HPDE6-E6E7 (cell line): ENCODE measurements around the gene ITPR1.

Experiments used
- DNase-seq: peaks from one replicate; pipeline ENCODE4 v3.0.0; 2011; ENCODE audit warnings: missing footprints; ENCODE audit errors: extremely low spot score

The ITPR1 gene

GRCh38 chr3:4533489-4534443 lies 40.6 kb downstream of the ITPR1 start:
- DNase-seq: no peak

GRCh38 chr3:4534906-4535305 lies 41.8 kb downstream of the ITPR1 start:
- no peak for DNase-seq

DNA sequence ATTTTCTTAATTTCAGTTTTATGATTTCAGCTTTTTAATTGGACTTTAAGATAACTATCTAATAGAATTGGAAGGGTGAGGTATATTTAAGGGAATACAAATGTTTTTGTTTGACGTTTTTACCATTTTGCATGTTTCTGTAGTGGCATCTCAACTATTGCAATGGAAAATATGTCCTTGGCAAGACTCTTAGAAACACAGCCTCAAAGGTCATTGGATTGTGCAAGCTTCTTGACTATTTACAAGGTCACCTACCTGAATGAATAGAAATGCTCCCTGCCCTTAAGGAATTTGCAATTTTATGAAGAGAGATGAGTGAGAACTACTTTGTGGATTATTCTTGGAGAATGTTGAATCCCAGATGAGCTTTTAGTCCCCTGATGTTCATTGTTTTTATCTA lies 43.1 kb downstream of the ITPR1 start:
- DNase-seq: no peak

DNA sequence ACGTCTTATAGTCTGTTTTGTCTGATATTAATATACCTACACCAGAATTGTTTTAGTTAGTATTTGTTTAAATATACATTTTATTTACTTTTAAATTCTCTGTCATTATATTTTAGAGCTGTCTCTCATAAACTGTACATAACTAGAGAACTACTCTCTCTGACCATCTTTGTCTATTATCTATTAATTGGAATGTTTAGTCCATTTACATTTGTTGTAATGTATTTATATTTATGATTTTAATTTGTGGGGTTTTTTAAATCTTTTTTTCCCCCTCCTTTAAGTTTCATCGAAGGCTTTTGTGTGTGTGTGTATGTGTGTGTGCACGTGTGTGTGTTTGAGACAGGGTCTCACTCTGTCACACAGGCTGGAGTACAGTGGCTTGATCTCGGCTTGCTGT lies 47.1 kb downstream of the ITPR1 start:
- DNase-seq: no peak

DNA sequence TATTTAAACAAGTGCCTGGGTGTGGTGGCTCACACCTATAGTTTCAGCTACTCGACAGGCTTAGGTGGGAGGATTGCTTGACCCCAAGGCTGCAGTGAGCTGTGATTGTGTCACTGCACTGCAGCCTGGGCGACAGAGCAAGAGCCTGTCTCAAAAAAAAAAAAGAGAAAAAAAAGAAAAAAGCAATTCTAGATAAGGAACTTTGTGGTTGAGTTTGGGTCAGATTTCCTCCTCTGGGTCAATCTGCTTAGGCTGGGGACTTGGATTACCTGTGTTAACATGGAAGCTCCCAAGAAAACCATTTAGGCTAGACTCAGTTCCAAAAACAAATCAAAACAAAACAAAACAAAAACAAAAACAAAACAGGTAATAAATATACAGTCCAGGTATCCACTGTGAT lies 50.0 kb downstream of the ITPR1 start:
- no peak for DNase-seq

GRCh38 chr3:4546346-4547178 lies 53.4 kb downstream of the ITPR1 start:
- no peak for DNase-seq

DNA sequence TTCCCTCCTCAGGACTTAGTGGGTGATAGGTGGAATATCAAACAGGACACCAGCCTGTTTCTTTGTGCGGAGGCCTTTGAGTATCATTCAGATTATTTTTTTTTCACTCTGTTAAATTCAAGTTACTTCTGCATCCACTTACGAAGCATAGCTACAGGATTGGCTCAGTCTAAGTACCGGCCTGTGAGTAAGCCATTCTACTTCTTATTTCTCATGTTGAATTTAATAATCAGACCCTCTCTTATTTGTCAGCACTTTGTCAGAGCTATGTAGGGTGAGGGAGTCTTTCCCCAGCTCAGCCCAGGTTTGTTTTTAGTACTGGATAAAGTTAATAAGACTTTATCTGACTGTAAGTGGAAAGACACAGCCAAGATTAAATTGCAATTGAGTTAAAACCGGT lies 54.7 kb downstream of the ITPR1 start:
- DNase-seq: no peak

DNA sequence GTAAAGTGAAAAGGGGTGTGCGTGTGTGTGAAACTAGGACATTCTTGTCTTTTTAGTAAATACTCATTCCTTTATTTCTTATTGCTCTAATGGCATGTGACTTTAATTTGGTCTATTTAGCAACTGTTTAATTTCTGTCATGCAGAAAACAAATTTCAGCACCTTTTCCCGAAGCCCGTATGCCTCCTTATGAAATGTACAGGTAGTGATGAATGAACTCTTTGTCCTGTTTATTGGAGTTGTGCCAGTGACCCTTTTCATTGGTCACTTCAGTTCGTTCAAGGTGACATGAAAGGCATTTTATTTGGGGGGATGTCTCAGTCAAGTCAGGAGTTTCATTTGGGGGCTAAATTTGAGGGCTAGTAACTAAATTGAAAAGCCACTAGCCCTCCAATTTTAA lies 55.2 kb downstream of the ITPR1 start:
- no peak for DNase-seq

DNA sequence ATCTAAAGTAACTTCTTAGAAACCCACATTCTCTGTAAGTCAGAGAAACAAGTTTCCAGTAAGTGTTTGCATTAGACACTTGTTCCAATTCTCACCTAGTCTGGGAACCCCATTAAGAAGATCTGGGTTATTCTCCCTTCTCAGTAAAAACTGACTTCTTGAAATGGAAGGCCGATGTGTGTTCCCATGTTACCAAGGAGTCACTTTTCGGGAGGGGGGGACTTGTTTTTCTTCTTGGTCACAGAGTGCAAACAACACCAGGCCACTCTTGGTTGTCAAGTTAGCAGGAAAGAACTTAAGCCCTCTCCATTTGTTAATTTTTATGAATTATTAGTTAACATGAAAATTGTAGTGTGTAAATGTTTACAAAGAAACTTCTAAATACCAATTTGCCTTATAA lies 55.6 kb downstream of the ITPR1 start:
- no peak for DNase-seq

- no peak for DNase-seq
Observed at GRCh38 chr3:4549896-4550295, 56.7 kb downstream of the ITPR1 start.

DNA sequence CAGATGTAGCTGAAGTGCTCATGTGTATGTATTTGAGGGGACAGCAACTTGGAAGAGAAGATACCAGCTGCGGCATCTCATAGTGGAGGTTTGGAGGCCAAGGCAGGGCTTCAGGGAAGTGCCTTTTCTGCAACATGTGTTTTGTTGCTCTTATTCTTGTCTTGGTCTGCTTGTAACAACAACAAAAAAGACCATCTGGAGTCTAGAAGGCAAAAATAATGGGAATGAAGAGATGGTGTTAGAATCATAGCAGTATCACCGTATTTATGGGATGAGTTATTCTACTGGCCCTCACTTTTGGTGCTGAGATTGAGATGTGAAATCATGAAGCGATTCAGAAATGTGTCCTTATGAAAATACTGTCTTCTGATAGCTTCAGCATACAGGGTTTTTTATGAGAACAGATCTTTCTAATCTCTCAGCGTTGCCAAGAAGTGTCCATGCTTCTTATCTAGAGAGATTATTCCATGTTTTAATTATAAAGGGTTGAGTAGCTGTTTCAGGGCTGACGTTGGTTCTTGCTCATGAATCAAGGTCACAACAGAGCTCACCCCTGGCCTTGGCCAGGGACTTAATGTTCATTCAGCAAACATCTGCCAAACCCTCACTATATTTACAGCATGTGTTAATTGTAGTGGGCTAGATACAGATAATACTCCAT lies 58.0 kb downstream of the ITPR1 start:
- DNase-seq: no peak

- DNase-seq: no peak
Observed at GRCh38 chr3:4551794-4552442, 58.8 kb downstream of the ITPR1 start.

DNA sequence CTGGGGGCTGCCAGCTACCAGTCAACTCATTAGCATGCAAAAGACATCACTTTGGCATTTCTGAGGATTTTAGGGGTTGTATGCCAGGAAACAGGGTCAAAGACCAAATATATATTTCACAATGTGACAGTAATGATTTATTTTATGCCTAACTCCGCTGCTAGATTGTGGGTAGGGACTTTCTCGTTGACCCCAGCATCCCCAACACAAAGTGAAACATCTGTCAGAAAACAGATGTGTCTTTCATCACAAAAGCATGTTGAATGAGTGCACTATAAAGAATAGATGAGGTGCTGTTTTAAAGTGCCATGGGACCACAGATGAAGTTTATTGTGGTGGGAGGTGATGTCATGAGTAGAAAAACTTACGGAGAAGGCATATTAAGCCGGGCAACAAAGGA lies 59.7 kb downstream of the ITPR1 start:
- DNase-seq: no peak

GRCh38 chr3:4561661-4562060 lies 68.5 kb downstream of the ITPR1 start:
- no peak for DNase-seq

DNA sequence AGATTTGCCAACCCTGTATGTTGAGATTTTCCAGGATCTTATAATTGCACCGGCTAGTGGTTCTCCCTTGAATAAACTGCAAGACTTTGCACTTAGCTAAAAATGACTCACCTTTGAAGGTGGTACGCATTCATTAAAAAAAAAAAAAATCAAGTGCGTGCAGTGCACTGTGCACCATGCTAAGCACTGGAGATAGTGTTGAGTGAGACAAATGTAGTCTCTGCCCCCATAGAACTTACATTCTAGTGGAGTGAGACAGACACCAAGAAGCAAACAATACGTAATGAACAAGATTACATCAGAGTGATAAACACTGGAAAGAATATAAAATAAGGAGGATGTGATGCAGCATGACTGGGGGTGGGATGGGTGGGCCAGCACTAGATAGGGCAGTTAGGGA lies 69.4 kb downstream of the ITPR1 start:
- DNase-seq: no peak

- no peak for DNase-seq
Observed at GRCh38 chr3:4564270-4564669, 71.1 kb downstream of the ITPR1 start.

DNA sequence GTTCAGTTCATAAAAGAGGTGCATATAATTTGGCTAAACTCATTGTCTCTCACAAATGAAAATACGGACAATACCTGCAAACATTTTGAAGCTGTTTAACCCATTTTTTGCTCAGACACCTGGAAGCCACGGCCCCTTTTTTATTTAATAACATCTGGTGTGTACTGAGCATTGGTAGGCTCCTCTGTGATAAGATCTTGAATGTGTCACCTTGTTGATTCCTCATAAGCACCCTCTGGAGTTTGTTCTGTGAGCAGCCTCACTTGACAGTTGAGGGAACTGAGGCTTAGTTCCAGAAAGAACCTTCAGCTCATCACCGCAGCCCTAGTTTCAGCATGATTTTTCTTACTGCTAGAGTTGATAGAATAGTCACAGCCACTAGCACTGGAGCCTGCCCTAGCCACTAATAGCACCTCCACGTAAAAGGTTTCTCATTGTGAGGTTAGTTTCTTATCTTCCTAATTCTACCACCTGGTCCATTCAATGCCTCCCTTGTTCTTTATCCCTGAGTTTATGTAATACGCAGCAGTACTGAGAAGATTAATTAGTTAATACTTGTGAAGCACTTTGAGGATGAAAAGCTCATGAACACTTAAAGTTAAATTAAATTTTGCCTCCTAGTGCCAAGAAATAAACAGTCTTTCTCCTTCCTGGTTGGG lies 71.9 kb downstream of the ITPR1 start:
- no peak for DNase-seq

GRCh38 chr3:4565809-4566501 lies 72.8 kb downstream of the ITPR1 start:
- DNase-seq: no peak

- DNase-seq: no peak
Observed at GRCh38 chr3:4568841-4569240, 75.7 kb downstream of the ITPR1 start.

DNA sequence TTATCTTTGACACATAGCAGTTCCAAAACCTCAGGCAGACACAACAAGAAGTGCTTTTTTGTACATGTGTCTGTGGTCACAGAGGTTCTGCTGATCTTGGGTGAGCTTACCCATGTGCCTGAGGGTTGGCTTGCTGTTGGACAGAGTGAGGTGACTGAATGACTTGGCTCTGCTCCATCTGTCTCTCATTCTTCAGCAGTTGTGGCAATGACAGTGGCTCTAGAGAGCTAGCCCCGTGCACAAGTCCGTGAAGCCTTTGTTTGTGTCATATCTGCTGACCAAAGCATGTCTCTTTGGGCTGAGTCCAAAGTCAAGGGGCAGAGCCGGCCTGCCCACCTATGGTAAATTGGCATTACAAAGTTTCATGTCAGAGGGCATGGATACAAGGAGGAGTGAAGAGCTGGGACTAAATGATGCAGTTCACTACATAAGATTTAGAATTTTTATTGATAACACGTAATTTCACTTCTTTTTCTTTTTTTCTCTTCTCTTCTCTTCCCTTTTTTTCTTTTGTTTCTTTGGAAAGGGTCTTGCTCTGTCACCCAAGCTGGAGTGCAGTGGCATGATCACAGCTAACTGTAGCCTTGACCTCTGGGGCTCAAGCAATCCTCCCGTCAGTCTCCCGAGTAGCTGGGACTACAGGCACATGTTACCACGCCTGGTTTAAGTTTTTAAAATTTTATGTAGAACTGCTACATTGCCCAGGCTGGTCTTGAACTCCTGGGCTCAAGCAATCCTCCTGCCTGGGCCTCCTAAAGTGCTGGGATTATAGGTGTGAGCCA lies 77.9 kb downstream of the ITPR1 start:
- no peak for DNase-seq
